GM19372 (cell line): ENCODE measurements around the gene EBF4.
"Not testable (repeated sequence)": the region's sequence is repeated elsewhere in the genome, so short reads cannot be mapped to it uniquely, and the experiment has no call there.

ENCODE experiments used
- ATAC-seq: cut with Tn5 transposase; IDR thresholded peaks from one replicate; pipeline ENCODE4 v1.9.1; 2021; ENCODE audit warnings: mild to moderate bottlenecking, low read depth, moderate library complexity; ENCODE audit not compliant: unreplicated experiment

The EBF4 gene

GRCh38 chr20:2754424-2754823 lies 61.8 kb downstream of the EBF4 start:
- no peak for ATAC-seq

GRCh38 chr20:2755451-2756055 lies 63.0 kb downstream of the EBF4 start:
- ATAC-seq = no peak

GRCh38 chr20:2756056-2756611 lies 63.6 kb downstream of the EBF4 start:
- ATAC-seq = no peak

- ATAC-seq = no peak
Observed at GRCh38 chr20:2757001-2757400, 64.4 kb downstream of the EBF4 start.

GRCh38 chr20:2757969-2758368 lies 65.4 kb downstream of the EBF4 start:
- no peak for ATAC-seq

- no peak for ATAC-seq
Observed at GRCh38 chr20:2759143-2759542, 66.6 kb downstream of the EBF4 start.

- no peak for ATAC-seq
Observed at GRCh38 chr20:2759603-2760296, 67.2 kb downstream of the EBF4 start.

GRCh38 chr20:2760297-2760951 lies 67.8 kb downstream of the EBF4 start:
- no peak for ATAC-seq

- ATAC-seq = no peak
Observed at GRCh38 chr20:2760952-2761305, 68.3 kb downstream of the EBF4 start.

GRCh38 chr20:2761885-2762284 lies 69.3 kb downstream of the EBF4 start:
- ATAC-seq = no peak

GRCh38 chr20:2762578-2763131 lies 70.1 kb downstream of the EBF4 start:
- no peak for ATAC-seq

GRCh38 chr20:2763186-2763585 lies 70.6 kb downstream of the EBF4 start:
- no peak for ATAC-seq

- ATAC-seq = no peak
Observed at GRCh38 chr20:2767768-2768631, 75.4 kb downstream of the EBF4 start.

- no peak for ATAC-seq
Observed at GRCh38 chr20:2768632-2769015, 76.0 kb downstream of the EBF4 start.

GRCh38 chr20:2770091-2770490 lies 77.5 kb downstream of the EBF4 start:
- ATAC-seq = not testable (repeated sequence)

GRCh38 chr20:2771631-2772080 lies 79.1 kb downstream of the EBF4 start:
- no peak for ATAC-seq

GRCh38 chr20:2773812-2774211 lies 81.2 kb downstream of the EBF4 start:
- no peak for ATAC-seq

- ATAC-seq = no peak
Observed at GRCh38 chr20:2775139-2775538, 82.6 kb downstream of the EBF4 start.

GRCh38 chr20:2778602-2779321 lies 86.2 kb downstream of the EBF4 start:
- no peak for ATAC-seq

GRCh38 chr20:2780948-2781347 lies 88.4 kb downstream of the EBF4 start:
- ATAC-seq = no peak
